Spinal cord (tissue), 10 donors: ENCODE data around the gene LHX6. TPM values are rescaled to one million over a fixed set of nuclear protein-coding genes. Genes with fewer than 3 reads are reported as not detected.

ENCODE experiments used
- DNase-seq, 6 donors: peaks; one replicate each; pipeline versions ENCODE4 v3.0.0 to v3.0.0-alpha.2; 2013 to 2015; ENCODE audit warnings: low spot score in 6 of 6, low read depth in 4 of 6
- H3K27ac ChIP-seq: one replicate; pipeline ENCODE4 v1.5.1; 2013; ENCODE audit warnings: low read depth, low read length, control low read depth
- H3K27me3 ChIP-seq: one replicate; pipeline ENCODE4 v1.6.1; 2013; ENCODE audit warnings: low read length; ENCODE audit not compliant: control insufficient read depth, insufficient read depth
- H3K36me3 ChIP-seq: one replicate; pipeline ENCODE4 v1.6.1; 2013; ENCODE audit warnings: low read length; ENCODE audit not compliant: control insufficient read depth, insufficient read depth
- H3K4me1 ChIP-seq: one replicate; pipeline ENCODE4 v1.6.1; 2013; ENCODE audit warnings: low read length; ENCODE audit not compliant: control insufficient read depth, insufficient read depth
- H3K4me3 ChIP-seq: one replicate; pipeline ENCODE4 v1.5.1; 2013; ENCODE audit warnings: low read depth, low read length, control low read depth
- H3K9me3 ChIP-seq: one replicate; pipeline ENCODE4 v1.6.1; 2013; ENCODE audit warnings: low read length; ENCODE audit not compliant: control insufficient read depth, insufficient read depth
- WGBS: methylation state at CpG from one replicate; pipeline ENCODE4 v1.1.5; 2013; ENCODE audit warnings: missing lambda C conversion rate; ENCODE audit not compliant: insufficient coverage; 5-methylcytosine and 5-hydroxymethylcytosine counted together
- polyA plus RNA-seq, 2 donors: library from polyadenylated mRNA; unstranded; fragments of 120-200 nt; gene quantifications; one replicate each; pipeline ENCODE4 v1.2.1, GENCODE V29; 2013; ENCODE audit not compliant: insufficient read length in 2 of 2
- total RNA-seq, 2 donors: library from RNA; depleted of rRNA in 1 of 2; stranded (reverse); fragments of 120-200 nt in 1 of 2; fragments of >200 nt in 1 of 2; gene quantifications; one replicate each; pipeline versions ENCODE4 v1.2.3 to v1.2.4, GENCODE V29; 2013 to 2014
- donor health status: healthy.

The LHX6 gene
- total and polyA plus RNA-seq, 4 donors: 0.99 to 5.1 (median 3.2) TPM

- H3K4me1 ChIP-seq: no peaks in the 10 kb centered on the region
- no peak overlapping the region for H3K27ac ChIP-seq
- no peak for DNase-seq
- WGBS: 12% methylated on average over 2 of the region's 2 CpGs
- H3K4me3 ChIP-seq: no peak overlapping the region
- no peaks in the 10 kb centered on the region for H3K27me3 ChIP-seq
- no peaks in the 10 kb centered on the region for H3K36me3 ChIP-seq
- H3K9me3 ChIP-seq: no peaks in the 10 kb centered on the region
These were observed 64.5 kb downstream of the LHX6 start for GRCh38 chr9:122164286-122164685.

- peaks cover 7% of the 10 kb centered on the region for H3K4me1 ChIP-seq
- H3K36me3 ChIP-seq: no peaks in the 10 kb centered on the region
- H3K27me3 ChIP-seq: no peaks in the 10 kb centered on the region
- no peak overlapping the region for H3K27ac ChIP-seq
- H3K4me3 ChIP-seq: no peak overlapping the region
- DNase-seq: no peak
- H3K9me3 ChIP-seq: no peaks in the 10 kb centered on the region
These were observed 66.3 kb downstream of the LHX6 start for GRCh38 chr9:122162415-122162814.

- Histone ChIP-seq H3K4me1 (peaks cover 7% of the 10 kb centered on the region), H3K27ac (no peak overlapping the region), H3K9me3 (no peaks in the 10 kb centered on the region), H3K4me3 (peak overlapping the region; percentile 90), H3K27me3 (no peaks in the 10 kb centered on the region), H3K36me3 (no peaks in the 10 kb centered on the region)
- no peak for DNase-seq
- 0% methylated on average over 1 of the region's 6 CpGs for WGBS
These were observed 68.9 kb downstream of the LHX6 start for GRCh38 chr9:122159925-122160246.

- 0% methylated on average over 46 of the region's 56 CpGs for WGBS
- no peaks in the 10 kb centered on the region for H3K9me3 ChIP-seq
- no peaks in the 10 kb centered on the region for H3K27me3 ChIP-seq
- no peaks in the 10 kb centered on the region for H3K36me3 ChIP-seq
- peak within 1 kb of the TSS; percentile 78 for H3K27ac ChIP-seq
- peak; percentile 90 to 99 (median 94) for DNase-seq
- peak within 1 kb of the TSS; percentile 90 for H3K4me3 ChIP-seq
- peaks cover 7% of the 10 kb centered on the region for H3K4me1 ChIP-seq
These were observed 69.5 kb downstream of the LHX6 start, which contains the start of the genes MORN5 and NDUFA8 for GRCh38 chr9:122159026-122159924. TSS of gene MORN5 (plus strand) at chr9:122159908. CDS start at chr9:122159973, 65 bp downstream. TSS of gene NDUFA8 (minus strand) at chr9:122159779. CDS start at chr9:122159677, 102 bp downstream.

GRCh38 chr9:122158202-122158601, 70.6 kb downstream of the LHX6 start:
- no peaks in the 10 kb centered on the region for H3K9me3 ChIP-seq
- no peak for DNase-seq
- H3K27ac ChIP-seq: no peak overlapping the region
- peaks cover 7% of the 10 kb centered on the region for H3K4me1 ChIP-seq
- no CpG with 5 or more reads among the region's 3 CpGs for WGBS
- H3K27me3 ChIP-seq: no peaks in the 10 kb centered on the region
- no peak overlapping the region for H3K4me3 ChIP-seq
- H3K36me3 ChIP-seq: no peaks in the 10 kb centered on the region

- WGBS: 71% methylated on average over 1 of the region's 4 CpGs
- Histone ChIP-seq H3K27ac (no peak overlapping the region), H3K4me3 (no peak overlapping the region), H3K27me3 (no peaks in the 10 kb centered on the region), H3K9me3 (no peaks in the 10 kb centered on the region), H3K36me3 (peaks cover 9% of the 10 kb centered on the region), H3K4me1 (peaks cover 7% of the 10 kb centered on the region)
- DNase-seq: no peak
These were observed 73.0 kb downstream of the LHX6 start for GRCh38 chr9:122155796-122156195.

Other genes with a start within 250 kb of the LHX6 start
- gene TTLL11, start 135.6 kb downstream of the LHX6 start, total RNA-seq: 10 to 100 TPM; 12.3 to 17.1 TPM
- gene TTLL11, start 135.6 kb downstream of the LHX6 start, polyA plus RNA-seq: 10 to 100 TPM; 21.0 to 21.1 TPM
- gene NDUFA8, start 69.2 kb downstream of the LHX6 start, total RNA-seq: 10 to 100 TPM; 46.0 to 59.4 TPM
- 100 to 1,000 TPM; 109 to 114 TPM for gene NDUFA8, start 69.2 kb downstream of the LHX6 start, polyA plus RNA-seq
- gene MORN5, start 69.0 kb downstream of the LHX6 start, total RNA-seq: 10 to 100 TPM in 1 of 2 donors, 1 to 10 TPM in 1; 5.8 to 18.7 TPM
- 1 to 10 TPM; 7.5 to 7.9 TPM for gene MORN5, start 69.0 kb downstream of the LHX6 start, polyA plus RNA-seq
- 10 to 100 TPM; 14.4 to 21.2 TPM for gene RBM18, start 35.9 kb upstream of the LHX6 start, total RNA-seq
- 10 to 100 TPM; 29.5 to 32.7 TPM for gene RBM18, start 35.9 kb upstream of the LHX6 start, polyA plus RNA-seq
- 10 to 100 TPM; 29.5 to 31.6 TPM for gene MRRF, start 35.9 kb upstream of the LHX6 start, total RNA-seq
- 10 to 100 TPM; 23.5 to 26.1 TPM for gene MRRF, start 35.9 kb upstream of the LHX6 start, polyA plus RNA-seq
- gene PTGS1, start 142.1 kb upstream of the LHX6 start, total RNA-seq: 1 to 10 TPM; 3.1 to 4.0 TPM
- 1 to 10 TPM; 3.0 to 5.6 TPM for gene PTGS1, start 142.1 kb upstream of the LHX6 start, polyA plus RNA-seq
- gene OR1J1, start 249.0 kb upstream of the LHX6 start, total RNA-seq: not detected
- not detected for gene OR1J1, start 249.0 kb upstream of the LHX6 start, polyA plus RNA-seq